ENCODE measurements around the gene PCSK6. TPM values are rescaled to one million over a fixed set of nuclear protein-coding genes. Genes with fewer than 3 reads are reported as not detected.
"Not testable (repeated sequence)": the region's sequence is repeated elsewhere in the genome, so short reads cannot be mapped to it uniquely, and the experiment has no call there.

The PCSK6 gene
- polyA plus RNA-seq, 2 donors = 5.4 to 6.5 TPM

- peaks cover 0 to 4% of the 10 kb centered on the region in 2 donors for H3K36me3 ChIP-seq (ENCODE audit: control insufficient read depth in 2 of 2, insufficient read depth in 2 of 2, low read length in 1 of 2)
- 83 to 84% methylated on average over 20 of the region's 20 CpGs for WGBS, 2 donors
These were observed 61.7 kb downstream of the PCSK6 start for GRCh38 chr15:101427606-101428487.

GRCh38 chr15:101426761-101427333 lies 62.7 kb downstream of the PCSK6 start:
- Histone ChIP-seq H3K4me3 (ENCODE audit: low read depth in 1 of 2, low read length in 2 of 2) (no peak overlapping the region), H3K36me3 (ENCODE audit: control insufficient read depth in 2 of 2, insufficient read depth in 2 of 2, low read length in 1 of 2) (peaks cover 0 to 4% of the 10 kb centered on the region in 2 donors), H3K9me3 (ENCODE audit: control insufficient read depth in 2 of 2, insufficient read depth in 1 of 2, low read depth in 1 of 2, low read length in 1 of 2) (no peaks in the 10 kb centered on the region), H3K27ac (ENCODE audit: low read depth in 2 of 2, low read length in 1 of 2) (no peak overlapping the region), H3K27me3 (ENCODE audit: control insufficient read depth in 1 of 2, insufficient read depth in 2 of 2, low read length in 2 of 2) (no peaks in the 10 kb centered on the region), H3K4me1 (ENCODE audit: control insufficient read depth in 2 of 2, insufficient read depth in 2 of 2, low read length in 1 of 2) (no peaks in the 10 kb centered on the region)
- 82 to 84% methylated on average over 16 to 17 of the region's 17 CpGs for WGBS, 2 donors

More at GRCh38 chr15:101427606-101428487, 61.7 kb downstream of the PCSK6 start:
- no peak overlapping the region for H3K4me3 ChIP-seq (ENCODE audit: low read depth in 1 of 2, low read length in 2 of 2)
- H3K27me3 ChIP-seq (ENCODE audit: control insufficient read depth in 1 of 2, insufficient read depth in 2 of 2, low read length in 2 of 2) = no peaks in the 10 kb centered on the region
- no peaks in the 10 kb centered on the region for H3K9me3 ChIP-seq (ENCODE audit: control insufficient read depth in 2 of 2, insufficient read depth in 1 of 2, low read depth in 1 of 2, low read length in 1 of 2)
- no peaks in the 10 kb centered on the region for H3K4me1 ChIP-seq (ENCODE audit: control insufficient read depth in 2 of 2, insufficient read depth in 2 of 2, low read length in 1 of 2)
- no peak overlapping the region for H3K27ac ChIP-seq (ENCODE audit: low read depth in 2 of 2, low read length in 1 of 2)

- 84 to 85% methylated on average over 9 of the region's 9 CpGs for WGBS, 2 donors
- no peaks in the 10 kb centered on the region for H3K4me1 ChIP-seq (ENCODE audit: control insufficient read depth in 2 of 2, insufficient read depth in 2 of 2, low read length in 1 of 2)
- H3K9me3 ChIP-seq (ENCODE audit: control insufficient read depth in 2 of 2, insufficient read depth in 1 of 2, low read depth in 1 of 2, low read length in 1 of 2) = no peaks in the 10 kb centered on the region
- no peak overlapping the region for H3K27ac ChIP-seq (ENCODE audit: low read depth in 2 of 2, low read length in 1 of 2)
- no peaks in the 10 kb centered on the region for H3K27me3 ChIP-seq (ENCODE audit: control insufficient read depth in 1 of 2, insufficient read depth in 2 of 2, low read length in 2 of 2)
- peaks cover 0 to 1% of the 10 kb centered on the region in 2 donors for H3K36me3 ChIP-seq (ENCODE audit: control insufficient read depth in 2 of 2, insufficient read depth in 2 of 2, low read length in 1 of 2)
- H3K4me3 ChIP-seq (ENCODE audit: low read depth in 1 of 2, low read length in 2 of 2) = no peak overlapping the region
These were observed 63.6 kb downstream of the PCSK6 start for GRCh38 chr15:101425787-101426365.

- Histone ChIP-seq H3K27me3 (ENCODE audit: control insufficient read depth in 1 of 2, insufficient read depth in 2 of 2, low read length in 2 of 2) (no peaks in the 10 kb centered on the region), H3K36me3 (ENCODE audit: control insufficient read depth in 2 of 2, insufficient read depth in 2 of 2, low read length in 1 of 2) (peaks cover 0 to 1% of the 10 kb centered on the region in 2 donors), H3K27ac (ENCODE audit: low read depth in 2 of 2, low read length in 1 of 2) (no peak overlapping the region), H3K4me3 (ENCODE audit: low read depth in 1 of 2, low read length in 2 of 2) (no peak overlapping the region), H3K9me3 (ENCODE audit: control insufficient read depth in 2 of 2, insufficient read depth in 1 of 2, low read depth in 1 of 2, low read length in 1 of 2) (no peaks in the 10 kb centered on the region), H3K4me1 (ENCODE audit: control insufficient read depth in 2 of 2, insufficient read depth in 2 of 2, low read length in 1 of 2) (no peaks in the 10 kb centered on the region)
- WGBS, 2 donors = 79 to 84% methylated on average over 7 of the region's 7 CpGs
These were observed 64.5 kb downstream of the PCSK6 start for GRCh38 chr15:101424984-101425383.

- no peaks in the 10 kb centered on the region for H3K9me3 ChIP-seq (ENCODE audit: control insufficient read depth in 2 of 2, insufficient read depth in 1 of 2, low read depth in 1 of 2, low read length in 1 of 2)
- H3K4me1 ChIP-seq (ENCODE audit: control insufficient read depth in 2 of 2, insufficient read depth in 2 of 2, low read length in 1 of 2) = no peaks in the 10 kb centered on the region
- H3K27me3 ChIP-seq (ENCODE audit: control insufficient read depth in 1 of 2, insufficient read depth in 2 of 2, low read length in 2 of 2) = no peaks in the 10 kb centered on the region
- no peak overlapping the region for H3K27ac ChIP-seq (ENCODE audit: low read depth in 2 of 2, low read length in 1 of 2)
- no peak overlapping the region for H3K4me3 ChIP-seq (ENCODE audit: low read depth in 1 of 2, low read length in 2 of 2)
- WGBS, 2 donors = 90 to 94% methylated on average over 4 of the region's 4 CpGs
- H3K36me3 ChIP-seq (ENCODE audit: control insufficient read depth in 2 of 2, insufficient read depth in 2 of 2, low read length in 1 of 2) = no peaks in the 10 kb centered on the region
These were observed 69.3 kb downstream of the PCSK6 start for GRCh38 chr15:101420232-101420631.

- H3K27ac ChIP-seq (ENCODE audit: low read depth in 2 of 2, low read length in 1 of 2); H3K27me3 ChIP-seq (ENCODE audit: control insufficient read depth in 1 of 2, insufficient read depth in 2 of 2, low read length in 2 of 2); H3K4me3 ChIP-seq (ENCODE audit: low read depth in 1 of 2, low read length in 2 of 2); H3K9me3 ChIP-seq (ENCODE audit: control insufficient read depth in 2 of 2, insufficient read depth in 1 of 2, low read depth in 1 of 2, low read length in 1 of 2); H3K36me3 ChIP-seq (ENCODE audit: control insufficient read depth in 2 of 2, insufficient read depth in 2 of 2, low read length in 1 of 2); H3K4me1 ChIP-seq (ENCODE audit: control insufficient read depth in 2 of 2, insufficient read depth in 2 of 2, low read length in 1 of 2): not testable (repeated sequence)
- WGBS, 2 donors = 85 to 86% methylated on average over 6 of the region's 6 CpGs
These were observed 73.0 kb downstream of the PCSK6 start for GRCh38 chr15:101416475-101416874.

GRCh38 chr15:101413239-101413638 lies 76.3 kb downstream of the PCSK6 start:
- no peaks in the 10 kb centered on the region for H3K36me3 ChIP-seq (ENCODE audit: control insufficient read depth in 2 of 2, insufficient read depth in 2 of 2, low read length in 1 of 2)
- H3K27ac ChIP-seq (ENCODE audit: low read depth in 2 of 2, low read length in 1 of 2) = no peak overlapping the region
- 82 to 87% methylated on average over 3 of the region's 3 CpGs for WGBS, 2 donors
- H3K4me3 ChIP-seq (ENCODE audit: low read depth in 1 of 2, low read length in 2 of 2) = no peak overlapping the region
- H3K9me3 ChIP-seq (ENCODE audit: control insufficient read depth in 2 of 2, insufficient read depth in 1 of 2, low read depth in 1 of 2, low read length in 1 of 2) = no peaks in the 10 kb centered on the region
- no peaks in the 10 kb centered on the region for H3K27me3 ChIP-seq (ENCODE audit: control insufficient read depth in 1 of 2, insufficient read depth in 2 of 2, low read length in 2 of 2)
- no peaks in the 10 kb centered on the region for H3K4me1 ChIP-seq (ENCODE audit: control insufficient read depth in 2 of 2, insufficient read depth in 2 of 2, low read length in 1 of 2)

- 83 to 90% methylated on average over 10 of the region's 10 CpGs for whole genome bisulfite sequencing, 2 donors
These were observed 77.9 kb downstream of the PCSK6 start for GRCh38 chr15:101411581-101411980.

GRCh38 chr15:101411085-101411484 lies 78.4 kb downstream of the PCSK6 start:
- Histone ChIP-seq H3K27me3 (ENCODE audit: control insufficient read depth in 1 of 2, insufficient read depth in 2 of 2, low read length in 2 of 2) (no peaks in the 10 kb centered on the region), H3K36me3 (ENCODE audit: control insufficient read depth in 2 of 2, insufficient read depth in 2 of 2, low read length in 1 of 2) (no peaks in the 10 kb centered on the region), H3K9me3 (ENCODE audit: control insufficient read depth in 2 of 2, insufficient read depth in 1 of 2, low read depth in 1 of 2, low read length in 1 of 2) (no peaks in the 10 kb centered on the region), H3K4me1 (ENCODE audit: control insufficient read depth in 2 of 2, insufficient read depth in 2 of 2, low read length in 1 of 2) (no peaks in the 10 kb centered on the region), H3K4me3 (ENCODE audit: low read depth in 1 of 2, low read length in 2 of 2) (no peak overlapping the region), H3K27ac (ENCODE audit: low read depth in 2 of 2, low read length in 1 of 2) (no peak overlapping the region)
- WGBS, 2 donors = 67 to 74% methylated on average over 12 of the region's 12 CpGs

More at GRCh38 chr15:101411581-101411980, 77.9 kb downstream of the PCSK6 start:
- Histone ChIP-seq H3K4me3 (ENCODE audit: low read depth in 1 of 2, low read length in 2 of 2) (no peak overlapping the region), H3K27ac (ENCODE audit: low read depth in 2 of 2, low read length in 1 of 2) (no peak overlapping the region), H3K9me3 (ENCODE audit: control insufficient read depth in 2 of 2, insufficient read depth in 1 of 2, low read depth in 1 of 2, low read length in 1 of 2) (no peaks in the 10 kb centered on the region), H3K27me3 (ENCODE audit: control insufficient read depth in 1 of 2, insufficient read depth in 2 of 2, low read length in 2 of 2) (no peaks in the 10 kb centered on the region), H3K36me3 (ENCODE audit: control insufficient read depth in 2 of 2, insufficient read depth in 2 of 2, low read length in 1 of 2) (no peaks in the 10 kb centered on the region), H3K4me1 (ENCODE audit: control insufficient read depth in 2 of 2, insufficient read depth in 2 of 2, low read length in 1 of 2) (no peaks in the 10 kb centered on the region)

Measured in esophagus (tissue), 2 donors.